Activated CD8-positive, alpha-beta memory T cell treated with anti-CD3 and anti-CD28 coated beads for 1 hour (primary cell): ENCODE data around the gene AMY2B.
"Not testable (repeated sequence)": the region's sequence is repeated elsewhere in the genome, so short reads cannot be mapped to it uniquely, and the experiment has no call there.

Experiments
- DNase-seq, 2 donors: peaks; one replicate each; pipeline ENCODE4 v3.0.0-alpha.2; 2020; ENCODE audit warnings: low read depth in 1 of 2; ENCODE audit errors: extremely low read depth in 1 of 2

The AMY2B gene

DNA sequence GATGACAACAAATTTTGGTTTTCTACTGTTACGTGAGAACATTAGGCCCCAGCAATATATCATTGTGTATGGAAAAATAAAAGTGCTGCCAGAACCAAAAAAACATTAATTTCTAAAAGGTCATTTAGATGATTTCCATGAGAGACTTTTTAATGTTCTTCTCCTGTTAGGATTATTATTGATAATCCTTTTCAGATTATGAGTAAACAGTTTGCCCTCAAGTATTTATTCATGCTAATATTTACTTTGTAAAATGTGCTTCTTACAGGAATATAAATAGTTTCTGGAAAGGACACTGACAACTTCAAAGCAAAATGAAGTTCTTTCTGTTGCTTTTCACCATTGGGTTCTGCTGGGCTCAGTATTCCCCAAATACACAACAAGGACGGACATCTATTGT, at the start of gene AMY2B:
AMY2B (plus strand) TSS at position 301 of the 400 bp plus-strand sequence; CDS start at position 315, 14 bp downstream.
- DNase-seq = not testable (repeated sequence)

DNA sequence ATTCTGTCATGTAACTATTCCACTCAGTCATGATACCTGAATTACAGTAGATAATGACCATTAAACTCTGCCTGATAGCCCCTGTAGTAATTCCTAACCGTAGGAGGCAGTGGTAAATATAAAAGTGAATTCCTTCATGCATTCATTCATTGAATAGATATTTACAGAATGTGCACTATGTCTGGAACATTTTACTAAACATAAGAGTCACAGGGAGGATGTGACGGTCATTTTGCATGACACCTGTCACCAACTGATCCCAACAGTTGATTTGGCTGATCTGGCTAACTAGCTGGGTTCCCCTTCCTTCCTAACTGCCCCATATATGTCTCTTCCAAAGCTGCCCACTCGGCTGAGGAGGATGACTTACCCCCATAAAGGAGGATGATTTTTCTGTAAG, 48.0 kb upstream of the AMY2B start:
- no peak for DNase-seq

GRCh38 chr1:103525114-103525606, 46.2 kb upstream of the AMY2B start:
- DNase-seq = no peak

GRCh38 chr1:103525607-103526507, 45.5 kb upstream of the AMY2B start, which contains the start of gene RNPC3:
Gene RNPC3 (plus strand): TSS chr1:103525699. CDS start chr1:103526071, 372 bp downstream.
- peak; percentile 76 to 84 for DNase-seq

DNA sequence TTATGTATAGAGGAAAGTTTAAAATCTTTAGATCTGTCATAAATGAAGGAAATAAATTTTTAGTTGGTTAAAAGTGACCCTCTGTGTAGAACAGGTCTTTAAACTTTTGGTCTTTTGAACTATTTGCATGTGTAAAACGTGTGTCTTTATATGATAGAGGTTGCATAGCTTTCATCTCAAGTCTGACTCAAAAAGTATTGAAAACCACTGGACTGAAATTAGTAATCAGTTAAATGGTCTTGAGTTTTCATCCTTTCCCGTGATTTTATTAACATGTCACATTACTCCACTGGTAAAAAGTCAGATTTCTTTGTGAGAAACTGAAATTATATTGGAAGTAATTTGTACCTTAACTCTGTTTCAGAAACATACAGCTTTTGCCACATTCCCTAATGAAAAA, 44.1 kb upstream of the AMY2B start:
- no peak for DNase-seq

GRCh38 chr1:103529746-103530145, 41.6 kb upstream of the AMY2B start:
- DNase-seq = no peak

GRCh38 chr1:103538226-103538625, 33.2 kb upstream of the AMY2B start:
- DNase-seq = no peak

DNA sequence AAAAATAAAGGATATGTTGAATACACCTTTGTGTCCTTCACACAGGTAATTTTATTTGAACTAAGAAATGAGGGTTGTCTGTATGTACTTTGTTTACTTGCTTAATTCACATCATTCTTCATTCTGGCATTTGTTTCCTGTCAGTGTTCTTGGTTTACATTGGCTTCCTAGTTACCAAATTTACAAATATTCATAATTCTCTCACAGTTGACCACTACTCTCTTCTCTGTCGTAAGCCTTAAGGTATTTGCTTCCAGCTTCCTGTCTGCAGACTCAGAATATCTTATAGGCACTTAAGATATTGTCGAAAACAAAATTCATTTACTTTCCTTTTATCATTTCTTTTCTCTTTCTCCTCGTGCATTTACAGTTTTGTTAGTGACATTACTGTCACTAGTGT, 30.0 kb upstream of the AMY2B start:
- no peak for DNase-seq

GRCh38 chr1:103546496-103546895, 24.9 kb upstream of the AMY2B start:
- DNase-seq = no peak

DNA sequence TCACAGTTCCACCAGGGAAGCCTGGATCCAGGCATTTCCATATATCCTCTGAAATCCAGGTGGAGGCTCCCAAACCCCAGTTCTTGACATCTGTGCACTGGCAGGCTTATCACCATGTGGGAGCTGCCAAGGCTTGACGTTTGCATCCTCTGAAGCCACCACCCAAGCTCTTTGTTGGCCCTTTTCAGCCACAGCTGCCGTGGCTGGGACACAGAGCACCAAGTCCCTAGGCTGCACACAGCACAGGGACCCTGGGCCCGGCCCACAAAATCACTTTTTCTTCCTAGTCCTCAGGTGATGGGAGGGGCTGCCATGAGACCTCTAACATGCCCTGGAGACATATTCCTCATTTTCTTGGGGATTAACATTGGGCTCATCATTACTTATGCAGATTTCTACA, 23.5 kb upstream of the AMY2B start:
- DNase-seq = no peak

- no peak for DNase-seq
These were observed 11.0 kb upstream of the AMY2B start for GRCh38 chr1:103560427-103560826.

GRCh38 chr1:103561124-103561523, 10.3 kb upstream of the AMY2B start:
- DNase-seq = not testable (repeated sequence)

DNA sequence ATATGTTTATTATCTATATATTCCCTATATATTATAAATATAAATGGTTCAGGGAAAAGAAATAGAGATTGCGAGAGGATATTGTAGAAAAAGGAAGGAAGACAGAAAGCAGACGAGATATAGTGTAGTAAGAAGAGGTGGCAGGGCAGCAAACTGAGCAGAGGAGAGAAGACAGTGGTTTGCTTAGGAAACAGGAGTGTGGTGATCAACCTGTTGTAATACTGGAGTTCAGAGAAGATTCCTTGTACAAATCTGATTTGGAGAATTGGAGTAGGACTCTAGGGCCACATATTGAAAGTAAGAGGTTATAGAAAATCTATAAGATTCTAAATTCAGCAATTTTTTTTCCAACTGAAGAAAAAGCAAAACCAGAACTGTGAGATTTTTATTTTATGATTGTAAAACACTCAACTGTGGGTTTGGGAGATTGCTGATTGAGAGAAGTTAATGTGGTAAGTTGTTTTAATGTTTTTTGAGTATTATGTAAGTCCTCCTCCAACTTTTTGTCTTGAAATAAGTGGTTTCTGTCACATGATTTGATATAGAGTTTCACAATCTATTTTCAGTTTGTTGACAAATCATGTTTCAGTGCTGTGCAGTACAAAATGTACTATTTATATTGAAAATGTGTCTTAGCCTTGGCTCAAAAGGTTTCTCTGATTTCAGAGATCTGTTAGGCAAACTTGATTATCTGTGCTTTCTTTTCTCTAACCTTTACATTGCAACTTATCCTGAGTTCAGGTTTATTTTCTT, 9.6 kb upstream of the AMY2B start:
- DNase-seq = no peak

- no peak for DNase-seq
These were observed 8.3 kb upstream of the AMY2B start for GRCh38 chr1:103563056-103563455.

DNA sequence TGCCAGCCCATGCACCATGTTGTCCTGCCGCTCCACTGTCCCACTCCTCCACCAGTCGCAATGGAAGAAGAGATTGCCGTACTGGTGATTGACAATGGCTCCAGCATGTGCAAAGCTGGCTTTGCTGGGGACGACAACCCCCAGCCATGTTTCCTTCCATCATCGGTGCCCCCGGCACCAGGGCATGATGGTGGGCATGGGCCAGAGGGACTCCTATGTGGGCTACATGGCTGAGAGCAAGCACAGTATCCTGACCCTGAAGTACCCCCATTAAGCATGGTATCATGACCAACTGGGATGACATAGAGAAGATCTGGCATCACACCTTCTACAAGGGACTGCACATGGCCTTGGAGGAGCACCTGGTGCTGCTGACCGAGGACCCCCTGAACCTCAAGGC, 1.9 kb upstream of the AMY2B start:
- no peak for DNase-seq

DNA sequence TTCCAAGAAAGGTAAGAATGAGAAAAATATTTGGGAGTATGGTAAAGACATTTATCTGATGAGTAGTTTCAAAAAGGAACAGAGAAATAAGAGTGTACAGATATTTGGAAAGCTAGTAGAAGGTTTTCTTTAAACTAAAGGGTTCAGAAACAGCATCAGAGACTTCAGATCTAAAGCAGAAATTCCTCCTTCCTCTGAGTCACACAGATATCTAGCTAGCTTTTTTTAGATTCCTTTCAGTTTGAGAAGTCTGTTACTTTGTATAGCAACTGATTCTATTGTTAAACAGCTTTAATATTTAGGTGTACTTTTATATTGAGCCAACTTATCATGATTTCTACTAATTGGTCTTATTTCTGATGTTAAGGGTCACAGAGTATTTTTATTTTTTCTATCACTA, 4.7 kb downstream of the AMY2B start:
- no peak for DNase-seq

DNA sequence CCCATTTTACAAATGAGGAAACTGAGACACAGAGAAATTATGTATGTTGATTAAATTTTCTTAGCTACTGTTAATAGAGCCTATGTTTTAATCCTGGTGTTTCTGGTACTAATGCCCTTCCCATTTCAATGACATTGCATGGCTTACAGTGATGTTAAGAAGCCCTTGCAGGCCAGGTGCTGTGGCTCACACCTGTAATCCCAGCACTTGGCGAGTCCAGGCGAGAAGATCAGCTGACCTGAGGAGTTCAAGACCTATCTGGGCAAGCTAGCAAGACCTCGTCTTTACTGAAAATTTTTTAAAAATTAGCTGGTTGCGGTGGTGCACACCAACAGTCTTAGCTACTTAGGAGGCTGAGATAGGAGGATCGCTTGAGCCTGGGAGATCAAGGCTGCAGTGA, 5.4 kb downstream of the AMY2B start:
- DNase-seq = not testable (repeated sequence)

- DNase-seq = no peak
These were observed 11.1 kb downstream of the AMY2B start for GRCh38 chr1:103582464-103582863.

DNA sequence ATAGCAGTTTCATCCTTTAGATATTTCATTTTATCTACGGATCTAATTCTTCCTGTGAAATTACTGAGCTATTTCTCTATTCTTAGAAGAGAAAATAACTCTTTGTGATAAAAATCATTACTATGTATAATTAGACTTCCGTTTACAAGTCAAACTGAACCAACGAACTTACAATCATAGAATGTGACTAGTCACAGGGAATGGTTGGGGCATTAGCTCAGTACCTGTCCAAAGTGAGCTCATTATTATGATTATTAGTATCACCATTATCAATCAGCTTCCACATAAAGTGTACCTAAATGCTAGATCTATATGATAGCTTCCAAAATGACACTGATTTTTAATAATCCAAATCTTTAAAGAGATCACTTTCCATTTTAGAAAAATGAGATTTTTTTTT, 12.5 kb downstream of the AMY2B start:
- DNase-seq = no peak

GRCh38 chr1:103584537-103584936, 13.1 kb downstream of the AMY2B start:
- no peak for DNase-seq

GRCh38 chr1:103602740-103603139, 31.4 kb downstream of the AMY2B start:
- DNase-seq = not testable (repeated sequence)

DNA sequence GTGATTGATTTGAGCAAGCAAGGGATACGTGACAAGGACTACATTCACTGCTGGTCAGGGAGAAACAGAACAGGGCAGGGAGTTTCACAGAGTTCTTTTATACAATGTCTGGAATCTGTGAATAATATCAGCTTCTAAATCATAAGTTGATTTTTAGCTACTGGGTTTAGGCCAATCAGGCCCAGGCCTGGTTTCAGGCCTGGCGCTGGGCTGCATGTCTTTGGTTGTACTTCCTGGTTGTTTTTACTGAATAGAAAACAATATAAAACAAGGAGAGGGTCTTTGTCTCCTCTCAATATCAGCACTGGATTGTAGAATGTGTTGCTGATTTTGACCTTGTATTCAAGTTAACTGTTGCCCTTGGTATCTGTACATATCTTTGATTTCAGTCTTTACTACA, 45.0 kb downstream of the AMY2B start:
- no peak for DNase-seq
